ENCODE data around the gene KCNT1. TPM values are rescaled to one million over a fixed set of nuclear protein-coding genes. Genes with fewer than 3 reads are reported as not detected.

KCNT1 gene
- total RNA-seq, 1 donor from 2014 or later, result not detected

- Mint-ChIP-seq H3K36me3 (ENCODE audit: low read depth) (no peaks in the 10 kb centered on the region), H3K27me3 (ENCODE audit: low read depth) (no peaks in the 10 kb centered on the region), H3K4me1 (ENCODE audit: low read depth) (no peaks in the 10 kb centered on the region), H3K4me3 (ENCODE audit: low read depth) (no peak overlapping the region), H3K9me3 (no peaks in the 10 kb centered on the region), H3K27ac (no peak overlapping the region)
- DNase-seq (ENCODE audit: low spot score), result no peak
- intact Hi-C loops (cut with micrococcal nuclease), result no loop called here
Measured at GRCh38 chr9:135695642-135696041, 6.3 kb upstream of the KCNT1 start.

GRCh38 chr9:135696446-135696845, 5.5 kb upstream of the KCNT1 start:
- no peak for DNase-seq (ENCODE audit: low spot score)
- intact Hi-C loops (cut with micrococcal nuclease), result no loop called here
- Mint-ChIP-seq H3K27me3 (ENCODE audit: low read depth) (no peaks in the 10 kb centered on the region), H3K9me3 (no peaks in the 10 kb centered on the region), H3K4me3 (ENCODE audit: low read depth) (no peak overlapping the region), H3K36me3 (ENCODE audit: low read depth) (no peaks in the 10 kb centered on the region), H3K27ac (no peak overlapping the region), H3K4me1 (ENCODE audit: low read depth) (no peaks in the 10 kb centered on the region)

GRCh38 chr9:135697226-135697625, 4.8 kb upstream of the KCNT1 start:
- Mint-ChIP-seq H3K27me3 (ENCODE audit: low read depth) (no peaks in the 10 kb centered on the region), H3K9me3 (no peaks in the 10 kb centered on the region), H3K36me3 (ENCODE audit: low read depth) (no peaks in the 10 kb centered on the region), H3K4me3 (ENCODE audit: low read depth) (no peak overlapping the region), H3K4me1 (ENCODE audit: low read depth) (no peaks in the 10 kb centered on the region), H3K27ac (no peak overlapping the region)
- DNase-seq (ENCODE audit: low spot score), result no peak
- intact Hi-C loops (cut with micrococcal nuclease), result no loop called here

- H3K27ac Mint-ChIP-seq, result no peak overlapping the region
- no peaks in the 10 kb centered on the region for H3K9me3 Mint-ChIP-seq
- H3K27me3 Mint-ChIP-seq (ENCODE audit: low read depth), result no peaks in the 10 kb centered on the region
- intact Hi-C loops (cut with micrococcal nuclease), result no loop called here
- H3K4me3 Mint-ChIP-seq (ENCODE audit: low read depth), result no peak overlapping the region
- H3K4me1 Mint-ChIP-seq (ENCODE audit: low read depth), result no peaks in the 10 kb centered on the region
- DNase-seq (ENCODE audit: low spot score), result no peak
- no peaks in the 10 kb centered on the region for H3K36me3 Mint-ChIP-seq (ENCODE audit: low read depth)
Measured at GRCh38 chr9:135698236-135698635, 3.7 kb upstream of the KCNT1 start.

- H3K4me3 Mint-ChIP-seq (ENCODE audit: low read depth), result no peak overlapping the region
- no peak for DNase-seq (ENCODE audit: low spot score)
- no peaks in the 10 kb centered on the region for H3K4me1 Mint-ChIP-seq (ENCODE audit: low read depth)
- no peaks in the 10 kb centered on the region for H3K27me3 Mint-ChIP-seq (ENCODE audit: low read depth)
- no peaks in the 10 kb centered on the region for H3K9me3 Mint-ChIP-seq
- H3K36me3 Mint-ChIP-seq (ENCODE audit: low read depth), result no peaks in the 10 kb centered on the region
- H3K27ac Mint-ChIP-seq, result no peak overlapping the region
- intact Hi-C loops (cut with micrococcal nuclease), result no loop called here
Measured at GRCh38 chr9:135698767-135699166, 3.2 kb upstream of the KCNT1 start.

- intact Hi-C loops (cut with micrococcal nuclease), result no loop called here
- H3K9me3 Mint-ChIP-seq, result no peaks in the 10 kb centered on the region
- H3K36me3 Mint-ChIP-seq (ENCODE audit: low read depth), result no peaks in the 10 kb centered on the region
- no peak within 1 kb of the TSS for H3K27ac Mint-ChIP-seq
- H3K4me1 Mint-ChIP-seq (ENCODE audit: low read depth), result no peaks in the 10 kb centered on the region
- H3K4me3 Mint-ChIP-seq (ENCODE audit: low read depth), result no peak within 1 kb of the TSS
- DNase-seq (ENCODE audit: low spot score), result no peak
- H3K27me3 Mint-ChIP-seq (ENCODE audit: low read depth), result no peaks in the 10 kb centered on the region
Measured at GRCh38 chr9:135699440-135699839, 2.5 kb upstream of the KCNT1 start, which contains the start of gene SOHLH1. SOHLH1 (minus strand) TSS chr9:135699481; CDS start chr9:135699467, 14 bp downstream.

GRCh38 chr9:135700525-135700924, 1.5 kb upstream of the KCNT1 start:
- intact Hi-C loops (cut with micrococcal nuclease), result no loop called here
- H3K4me3 Mint-ChIP-seq (ENCODE audit: low read depth), result no peak overlapping the region

GRCh38 chr9:135701067-135701958, 672 bp upstream of the KCNT1 start:
- no peak for DNase-seq (ENCODE audit: low spot score)
- H3K4me3 Mint-ChIP-seq (ENCODE audit: low read depth), result no peak overlapping the region
- H3K4me1 Mint-ChIP-seq (ENCODE audit: low read depth), result no peaks in the 10 kb centered on the region
- intact Hi-C loops (cut with micrococcal nuclease), result no loop called here
- no peaks in the 10 kb centered on the region for H3K27me3 Mint-ChIP-seq (ENCODE audit: low read depth)
- no peak overlapping the region for H3K27ac Mint-ChIP-seq
- H3K36me3 Mint-ChIP-seq (ENCODE audit: low read depth), result no peaks in the 10 kb centered on the region
- H3K9me3 Mint-ChIP-seq, result no peaks in the 10 kb centered on the region

More at GRCh38 chr9:135700525-135700924, 1.5 kb upstream of the KCNT1 start:
- DNase-seq (ENCODE audit: low spot score), result no peak
- Mint-ChIP-seq H3K9me3 (no peaks in the 10 kb centered on the region), H3K27ac (no peak overlapping the region), H3K36me3 (ENCODE audit: low read depth) (no peaks in the 10 kb centered on the region), H3K4me1 (ENCODE audit: low read depth) (no peaks in the 10 kb centered on the region), H3K27me3 (ENCODE audit: low read depth) (no peaks in the 10 kb centered on the region)

GRCh38 chr9:135703726-135704125, 1.7 kb downstream of the KCNT1 start:
- Mint-ChIP-seq H3K27me3 (ENCODE audit: low read depth) (no peaks in the 10 kb centered on the region), H3K36me3 (ENCODE audit: low read depth) (no peaks in the 10 kb centered on the region), H3K27ac (no peak overlapping the region), H3K4me1 (ENCODE audit: low read depth) (no peaks in the 10 kb centered on the region), H3K4me3 (ENCODE audit: low read depth) (no peak overlapping the region), H3K9me3 (no peaks in the 10 kb centered on the region)
- DNase-seq (ENCODE audit: low spot score), result no peak
- intact Hi-C loops (cut with micrococcal nuclease), result no loop called here

- DNase-seq (ENCODE audit: low spot score), result no peak
- Mint-ChIP-seq H3K9me3 (no peaks in the 10 kb centered on the region), H3K27me3 (ENCODE audit: low read depth) (no peaks in the 10 kb centered on the region), H3K4me3 (ENCODE audit: low read depth) (no peak overlapping the region), H3K4me1 (ENCODE audit: low read depth) (no peaks in the 10 kb centered on the region), H3K27ac (no peak overlapping the region), H3K36me3 (ENCODE audit: low read depth) (no peaks in the 10 kb centered on the region)
- intact Hi-C loops (cut with micrococcal nuclease), result no loop called here
Measured at GRCh38 chr9:135704483-135704882, 2.5 kb downstream of the KCNT1 start.

- Mint-ChIP-seq H3K4me1 (ENCODE audit: low read depth) (no peaks in the 10 kb centered on the region), H3K9me3 (no peaks in the 10 kb centered on the region), H3K4me3 (ENCODE audit: low read depth) (no peak overlapping the region), H3K27me3 (ENCODE audit: low read depth) (no peaks in the 10 kb centered on the region), H3K36me3 (ENCODE audit: low read depth) (no peaks in the 10 kb centered on the region), H3K27ac (no peak overlapping the region)
- DNase-seq (ENCODE audit: low spot score), result no peak
- intact Hi-C loops (cut with micrococcal nuclease), result no loop called here
Measured at GRCh38 chr9:135705376-135705775, 3.4 kb downstream of the KCNT1 start.

GRCh38 chr9:135706288-135706687, 4.3 kb downstream of the KCNT1 start:
- H3K9me3 Mint-ChIP-seq, result no peaks in the 10 kb centered on the region
- no peaks in the 10 kb centered on the region for H3K27me3 Mint-ChIP-seq (ENCODE audit: low read depth)
- intact Hi-C loops (cut with micrococcal nuclease), result no loop called here
- H3K36me3 Mint-ChIP-seq (ENCODE audit: low read depth), result no peaks in the 10 kb centered on the region
- no peak for DNase-seq (ENCODE audit: low spot score)
- H3K4me1 Mint-ChIP-seq (ENCODE audit: low read depth), result no peaks in the 10 kb centered on the region
- no peak overlapping the region for H3K4me3 Mint-ChIP-seq (ENCODE audit: low read depth)
- H3K27ac Mint-ChIP-seq, result no peak overlapping the region

- Mint-ChIP-seq H3K9me3 (no peaks in the 10 kb centered on the region), H3K27me3 (ENCODE audit: low read depth) (no peaks in the 10 kb centered on the region), H3K4me1 (ENCODE audit: low read depth) (no peaks in the 10 kb centered on the region), H3K27ac (no peak overlapping the region), H3K36me3 (ENCODE audit: low read depth) (no peaks in the 10 kb centered on the region), H3K4me3 (ENCODE audit: low read depth) (no peak overlapping the region)
- no peak for DNase-seq (ENCODE audit: low spot score)
- intact Hi-C loops (cut with micrococcal nuclease), result no loop called here
Measured at GRCh38 chr9:135707252-135708138, 5.5 kb downstream of the KCNT1 start.
